Mononuclear cell (primary cell): Measurements from ENCODE around the gene IL2RG. TPM values are rescaled to one million over a fixed set of nuclear protein-coding genes. Genes with fewer than 3 reads are reported as not detected.

Experiments used
- H3K27me3 ChIP-seq: 2 replicates; pipeline ENCODE4 v1.6.0; 2011; ENCODE audit warnings: low read length, control low read depth; ENCODE audit not compliant: insufficient read depth
- H3K4me1 ChIP-seq: 2 replicates; pipeline ENCODE4 v1.5.1; 2011; ENCODE audit warnings: mild to moderate bottlenecking, low read length, control low read depth; ENCODE audit not compliant: insufficient read depth
- H3K4me3 ChIP-seq: 2 replicates; pipeline ENCODE4 v1.5.1; 2011; ENCODE audit warnings: mild to moderate bottlenecking, low read length, moderate library complexity
- H3K9me3 ChIP-seq: 2 replicates; pipeline ENCODE4 v1.5.1; 2011; ENCODE audit warnings: low read depth, mild to moderate bottlenecking, control low read depth, low read length
- total RNA-seq: library from RNA; depleted of rRNA; stranded (reverse); fragments of >200 nt; gene quantifications from one replicate; pipeline ENCODE4 v1.2.3, GENCODE V29; 2012

Gene IL2RG
- total RNA-seq, 1 donor, result 117 TPM

DNA sequence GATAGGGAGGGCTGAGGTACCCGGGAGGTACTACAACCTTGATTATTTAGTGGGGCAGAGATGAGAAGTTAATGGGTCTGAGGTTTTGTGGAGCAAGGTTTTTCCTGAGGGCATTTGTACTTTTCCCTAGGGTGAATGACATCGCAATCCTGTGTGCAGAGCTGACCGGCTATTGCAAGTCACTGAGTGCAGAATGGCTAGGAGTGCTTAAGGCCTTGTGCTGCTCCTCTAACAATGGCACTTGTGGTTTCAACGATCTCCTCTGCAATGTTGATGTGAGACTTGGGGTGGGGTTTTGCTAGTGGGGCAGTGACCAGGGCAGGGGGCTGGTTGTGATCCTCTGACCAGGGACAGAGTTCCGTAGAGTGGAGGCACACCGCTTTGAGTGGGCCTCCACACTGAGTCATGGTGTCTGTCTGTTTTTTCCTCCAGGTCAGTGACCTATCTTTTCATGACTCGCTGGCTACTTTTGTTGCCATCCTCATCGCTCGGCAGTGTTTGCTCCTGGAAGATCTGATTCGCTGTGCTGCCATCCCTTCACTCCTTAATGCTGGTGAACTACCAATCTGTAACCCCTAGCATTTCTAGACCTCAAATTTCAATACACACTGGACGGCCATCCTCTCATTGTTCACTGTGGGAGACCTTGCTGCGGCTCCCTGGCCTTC, 16.9 kb upstream of the IL2RG start:
- Histone ChIP-seq H3K27me3 (no peaks in the 10 kb centered on the region), H3K9me3 (no peaks in the 10 kb centered on the region), H3K4me1 (no peaks in the 10 kb centered on the region), H3K4me3 (no peak overlapping the region)

DNA sequence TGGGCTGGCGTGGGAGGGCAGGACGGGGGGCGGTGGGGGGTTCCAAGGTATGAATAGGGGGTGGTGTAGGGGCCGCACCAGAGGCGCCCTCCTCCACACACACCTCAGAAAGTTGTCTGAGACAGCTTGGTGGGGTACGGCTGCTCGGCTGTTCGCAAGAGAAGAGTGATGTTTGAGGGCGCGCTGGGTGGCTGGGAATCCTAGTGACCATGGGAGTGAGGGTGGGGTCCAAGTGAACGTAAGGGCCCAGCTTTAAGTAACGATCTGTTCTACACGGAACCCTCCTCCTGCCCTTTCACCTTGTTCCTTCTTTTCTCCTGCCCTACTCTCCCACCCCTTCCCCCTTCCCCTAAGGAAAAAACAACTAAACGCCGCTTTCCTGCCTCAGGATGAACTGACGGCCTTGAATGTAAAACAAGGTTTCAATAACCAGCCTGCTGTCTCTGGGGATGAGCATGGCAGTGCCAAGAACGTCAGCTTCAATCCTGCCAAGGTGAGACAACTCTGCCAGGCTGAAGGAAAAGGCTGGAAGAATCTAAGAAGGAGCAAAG, 7.7 kb upstream of the IL2RG start:
- Histone ChIP-seq H3K4me3 (peak overlapping the region; percentile 66), H3K4me1 (peaks cover 22% of the 10 kb centered on the region), H3K27me3 (no peaks in the 10 kb centered on the region), H3K9me3 (no peaks in the 10 kb centered on the region)

DNA sequence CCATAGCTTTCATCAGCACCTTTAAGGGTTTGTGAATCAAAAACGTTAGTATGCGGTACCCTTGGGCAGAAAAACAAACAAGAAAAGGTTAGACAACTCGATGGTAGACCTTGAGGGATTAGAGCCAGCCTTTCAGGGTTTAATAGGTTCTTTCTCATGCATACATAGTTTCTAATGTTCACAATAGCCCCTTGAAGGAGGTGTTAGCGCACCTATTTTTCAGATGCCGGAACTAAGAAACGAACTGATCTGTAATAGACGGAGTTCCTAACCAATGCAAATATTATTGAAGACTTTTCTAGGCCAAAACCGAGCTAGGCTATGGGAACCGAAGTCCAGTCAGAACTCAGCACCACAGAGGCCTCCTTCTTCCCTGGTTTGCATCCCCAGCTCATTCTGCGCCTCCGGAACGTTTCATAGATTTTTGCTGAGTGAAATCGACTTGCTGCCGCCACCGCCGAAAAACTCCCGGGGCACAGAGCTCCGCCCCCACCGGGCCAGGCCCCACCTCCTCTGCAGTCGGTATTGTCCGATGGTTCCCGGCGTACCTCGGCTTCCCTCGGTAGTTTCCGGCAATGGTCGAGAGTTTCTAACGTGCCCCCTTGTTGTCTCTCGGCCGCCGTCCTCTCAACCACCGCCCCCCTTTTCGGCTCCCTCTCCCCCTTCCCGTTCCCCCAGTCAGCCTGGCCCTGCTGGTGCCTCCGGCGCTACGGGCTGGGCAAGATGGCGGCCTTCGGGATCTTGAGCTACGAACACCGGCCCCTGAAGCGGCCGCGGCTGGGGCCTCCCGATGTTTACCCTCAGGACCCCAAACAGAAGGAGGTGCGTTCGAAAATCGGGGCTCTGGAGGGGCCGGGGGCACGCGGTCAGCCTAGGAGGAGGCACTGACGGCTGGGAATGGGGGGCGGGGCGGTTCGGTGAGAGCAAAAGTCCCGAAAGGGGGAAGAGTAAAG, 6.9 kb upstream of the IL2RG start, which contains the start of gene MED12:
Gene MED12 (plus strand): TSS at position 565 of the 953 bp plus-strand sequence. CDS start 159 bp downstream, at position 724.
- Histone ChIP-seq H3K4me1 (peaks cover 24% of the 10 kb centered on the region), H3K9me3 (no peaks in the 10 kb centered on the region), H3K27me3 (no peaks in the 10 kb centered on the region), H3K4me3 (peak within 1 kb of the TSS; percentile 66)

DNA sequence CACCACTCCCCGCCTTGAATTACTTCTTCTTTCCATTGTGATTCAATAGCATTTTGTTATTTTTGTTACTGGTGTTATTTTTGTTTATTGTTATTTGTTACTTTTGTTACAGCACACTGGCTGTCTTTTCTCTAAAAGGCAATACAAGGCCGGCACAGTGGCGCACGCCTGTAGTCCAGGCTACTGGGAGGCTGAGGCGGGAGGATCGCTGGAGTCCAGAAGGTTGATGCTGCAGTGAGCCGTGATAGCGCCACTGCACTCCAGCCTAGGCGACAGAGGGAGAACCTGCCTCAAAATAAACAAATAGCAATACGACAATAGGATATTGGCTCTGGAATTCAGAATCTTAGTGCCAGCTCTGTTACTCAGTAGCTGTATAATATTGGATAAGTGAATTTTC, 6.0 kb upstream of the IL2RG start:
- H3K4me1 ChIP-seq, result peaks cover 33% of the 10 kb centered on the region
- no peaks in the 10 kb centered on the region for H3K9me3 ChIP-seq
- no peaks in the 10 kb centered on the region for H3K27me3 ChIP-seq
- H3K4me3 ChIP-seq, result no peak overlapping the region

DNA sequence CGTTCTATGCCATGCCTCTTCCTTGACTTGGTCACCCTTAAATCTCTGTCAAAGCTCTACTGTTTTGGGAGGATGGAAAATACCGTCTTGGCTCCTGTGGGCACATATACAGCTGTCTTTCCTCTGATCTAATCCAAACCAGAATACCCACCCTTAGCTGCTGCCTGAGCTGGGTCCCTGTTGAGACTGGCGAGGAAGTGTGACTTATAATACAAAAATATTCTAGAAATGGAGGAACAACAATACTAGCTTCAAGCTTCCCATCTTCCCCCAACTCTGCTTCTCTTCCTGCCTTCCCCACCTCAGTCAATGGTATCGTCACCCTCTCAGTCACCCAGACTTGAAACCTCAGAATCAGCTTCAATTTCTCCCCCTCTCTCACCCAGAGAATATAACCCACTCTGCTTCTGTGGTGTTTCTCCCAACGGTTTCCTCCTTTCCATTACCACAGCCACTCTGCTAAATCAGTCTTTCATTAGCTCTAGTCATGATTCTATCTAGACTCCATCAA, 599 bp upstream of the IL2RG start:
- Histone ChIP-seq H3K27me3 (no peaks in the 10 kb centered on the region), H3K4me3 (peak overlapping the region; percentile 78), H3K9me3 (no peaks in the 10 kb centered on the region), H3K4me1 (peaks cover 48% of the 10 kb centered on the region)

DNA sequence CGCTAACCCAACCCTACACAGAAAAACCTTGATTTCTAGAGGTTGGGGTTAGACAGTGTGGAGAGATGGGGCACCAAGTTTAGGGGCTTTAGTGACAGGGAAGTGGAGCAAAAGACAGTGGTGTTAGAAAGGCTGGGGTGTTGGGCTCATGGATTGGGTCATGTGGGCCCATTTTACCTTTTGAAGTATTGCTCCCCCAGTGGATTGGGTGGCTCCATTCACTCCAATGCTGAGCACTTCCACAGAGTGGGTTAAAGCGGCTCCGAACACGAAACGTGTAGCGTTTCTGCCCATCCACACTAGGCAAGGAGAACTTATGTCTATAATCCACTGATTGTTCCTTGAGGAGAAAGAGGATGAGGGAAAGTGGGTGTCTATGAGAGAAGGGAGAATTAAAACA, 2.3 kb downstream of the IL2RG start:
- peaks cover 74% of the 10 kb centered on the region for H3K4me1 ChIP-seq
- no peaks in the 10 kb centered on the region for H3K27me3 ChIP-seq
- peak overlapping the region; percentile 78 for H3K4me3 ChIP-seq
- H3K9me3 ChIP-seq, result no peaks in the 10 kb centered on the region

DNA sequence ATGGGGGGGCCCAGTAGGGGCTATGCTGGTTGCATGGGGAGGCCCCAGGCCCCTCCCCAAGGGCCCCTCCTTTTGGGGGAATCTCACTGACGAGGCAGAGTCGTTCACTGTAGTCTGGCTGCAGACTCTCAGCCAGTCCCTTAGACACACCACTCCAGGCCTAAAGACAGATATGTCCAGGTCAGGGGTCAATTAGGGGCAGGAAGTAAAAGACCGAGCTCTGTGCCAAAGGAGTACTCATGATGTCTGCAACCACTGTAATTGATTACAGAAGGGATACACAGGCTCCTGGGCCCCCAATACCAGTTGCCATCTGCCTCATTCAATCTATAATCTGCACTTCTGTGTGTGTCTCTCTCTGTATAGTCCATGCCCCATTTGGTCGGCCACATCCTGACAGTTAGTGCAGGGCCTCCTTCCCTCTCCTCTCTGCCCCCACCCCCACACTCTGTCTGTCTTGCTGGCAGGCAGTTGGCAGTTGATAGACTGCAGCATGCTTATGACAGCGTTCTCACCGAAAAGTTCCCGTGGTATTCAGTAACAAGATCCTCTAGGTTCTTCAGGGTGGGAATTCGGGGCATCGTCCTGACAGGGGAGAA, 3.5 kb downstream of the IL2RG start:
- H3K4me1 ChIP-seq, result peaks cover 79% of the 10 kb centered on the region
- peak overlapping the region; percentile 78 for H3K4me3 ChIP-seq
- no peaks in the 10 kb centered on the region for H3K27me3 ChIP-seq
- no peaks in the 10 kb centered on the region for H3K9me3 ChIP-seq

DNA sequence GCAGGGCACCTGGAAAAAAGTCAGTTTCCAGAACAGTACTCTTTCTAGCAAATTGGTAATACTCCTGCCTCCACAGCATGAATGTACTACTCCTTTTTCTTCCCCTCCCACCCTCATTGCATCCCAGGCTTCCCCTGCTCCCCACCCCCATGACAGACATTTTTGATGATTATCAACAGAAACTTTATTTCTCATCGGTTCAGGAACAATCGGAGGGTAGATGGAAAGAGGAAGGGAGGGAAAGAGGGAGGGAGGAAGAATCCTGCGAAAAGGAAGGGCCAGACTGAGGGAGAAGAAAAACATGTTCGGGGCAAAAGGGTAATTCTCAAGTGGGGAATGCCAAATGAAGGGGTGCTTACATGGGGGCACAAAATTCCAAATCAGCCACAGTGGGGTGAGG, 4.1 kb downstream of the IL2RG start:
- Histone ChIP-seq H3K4me1 (peaks cover 76% of the 10 kb centered on the region), H3K9me3 (no peaks in the 10 kb centered on the region), H3K27me3 (no peaks in the 10 kb centered on the region), H3K4me3 (no peak overlapping the region)

DNA sequence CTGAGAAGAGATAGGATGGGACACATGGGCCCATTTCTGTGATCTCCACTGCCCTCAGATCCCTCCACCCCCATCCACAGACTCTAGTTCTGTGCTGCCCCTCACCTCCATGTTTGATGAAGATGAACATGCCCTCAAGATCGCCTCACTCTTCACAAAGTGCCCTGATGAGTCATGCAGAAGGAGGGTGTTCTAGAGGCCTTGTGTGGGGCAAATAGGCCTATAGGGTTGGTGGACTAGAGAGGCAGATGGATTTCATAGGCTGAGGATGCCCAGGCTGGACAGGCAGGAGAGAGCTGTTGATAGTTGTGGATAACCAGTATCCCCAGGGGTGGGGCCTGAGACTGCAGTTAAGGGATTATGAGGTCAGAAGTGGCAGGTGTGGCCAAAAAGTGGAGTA, 5.0 kb downstream of the IL2RG start, which contains the start of gene CXorf65:
Gene CXorf65 (minus strand): TSS at position 314 of the 400 bp plus-strand sequence. CDS start 184 bp downstream, at position 130.
- no peaks in the 10 kb centered on the region for H3K27me3 ChIP-seq
- H3K9me3 ChIP-seq, result no peaks in the 10 kb centered on the region
- peaks cover 67% of the 10 kb centered on the region for H3K4me1 ChIP-seq
- H3K4me3 ChIP-seq, result no peak within 1 kb of the TSS

DNA sequence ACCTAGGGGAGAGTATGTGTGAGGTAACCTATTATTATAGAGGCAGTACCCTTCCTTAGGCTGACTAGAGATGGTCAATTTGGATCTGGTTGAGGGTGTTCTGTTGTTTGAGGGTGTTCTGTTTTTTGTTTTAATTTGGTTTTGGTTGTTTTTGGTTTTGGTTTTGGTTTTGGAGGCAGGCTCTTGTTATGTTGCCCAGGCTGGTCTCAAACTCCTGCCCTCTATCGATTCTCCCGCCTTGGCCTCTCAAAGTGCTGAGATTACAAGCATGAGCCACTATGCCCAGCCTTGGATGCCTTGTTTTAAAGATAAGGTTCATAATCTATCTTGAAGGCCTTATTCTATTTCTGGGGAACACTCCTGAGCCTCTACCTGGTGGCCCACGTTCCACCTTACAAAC, 5.7 kb downstream of the IL2RG start:
- Histone ChIP-seq H3K27me3 (no peaks in the 10 kb centered on the region), H3K4me1 (peaks cover 66% of the 10 kb centered on the region), H3K4me3 (no peak overlapping the region), H3K9me3 (no peaks in the 10 kb centered on the region)

DNA sequence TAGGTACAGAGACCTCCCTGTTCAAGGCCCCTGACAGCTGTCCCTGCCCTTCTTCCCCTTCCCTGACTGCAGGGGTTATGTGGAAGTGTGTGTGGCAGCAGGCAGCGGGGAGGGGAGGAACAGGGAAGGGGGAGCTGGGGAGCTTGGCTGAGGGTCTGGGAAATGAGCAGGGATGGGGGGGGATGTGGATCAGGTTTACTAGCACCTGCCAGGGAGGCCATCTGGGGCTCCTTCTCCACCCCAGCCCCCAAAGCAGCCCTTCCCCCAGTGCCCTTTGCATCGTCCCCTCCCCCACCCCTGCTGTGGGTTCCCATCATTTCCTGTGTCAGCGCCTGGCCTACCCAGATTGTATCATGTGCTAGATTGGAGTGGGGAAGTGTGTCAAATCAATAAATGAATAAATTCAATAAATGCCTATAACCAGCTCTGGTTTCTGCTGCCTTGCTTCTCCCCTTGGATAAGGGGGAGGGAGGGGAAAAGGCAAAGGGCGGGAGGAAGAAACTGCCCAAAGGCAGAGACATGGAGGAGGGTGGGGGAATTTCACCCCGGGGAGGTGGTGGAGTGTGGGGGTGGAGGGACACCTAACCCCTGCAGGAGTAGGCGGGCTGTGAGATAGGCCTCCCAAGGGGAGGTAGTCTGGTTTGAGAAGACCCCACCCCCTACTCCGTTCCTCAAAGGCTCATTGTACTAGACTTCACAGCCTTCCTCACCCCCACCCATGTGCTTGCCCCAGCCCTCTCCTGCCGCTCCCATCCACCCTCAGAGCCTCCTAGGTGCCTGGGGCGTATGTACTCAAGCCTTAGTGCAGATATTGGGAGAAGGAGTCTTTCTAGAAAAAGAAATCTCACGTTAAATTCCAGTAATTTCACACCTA, 8.0 kb downstream of the IL2RG start:
- H3K9me3 ChIP-seq, result no peaks in the 10 kb centered on the region
- peaks cover 66% of the 10 kb centered on the region for H3K4me1 ChIP-seq
- H3K4me3 ChIP-seq, result no peak overlapping the region
- no peaks in the 10 kb centered on the region for H3K27me3 ChIP-seq

DNA sequence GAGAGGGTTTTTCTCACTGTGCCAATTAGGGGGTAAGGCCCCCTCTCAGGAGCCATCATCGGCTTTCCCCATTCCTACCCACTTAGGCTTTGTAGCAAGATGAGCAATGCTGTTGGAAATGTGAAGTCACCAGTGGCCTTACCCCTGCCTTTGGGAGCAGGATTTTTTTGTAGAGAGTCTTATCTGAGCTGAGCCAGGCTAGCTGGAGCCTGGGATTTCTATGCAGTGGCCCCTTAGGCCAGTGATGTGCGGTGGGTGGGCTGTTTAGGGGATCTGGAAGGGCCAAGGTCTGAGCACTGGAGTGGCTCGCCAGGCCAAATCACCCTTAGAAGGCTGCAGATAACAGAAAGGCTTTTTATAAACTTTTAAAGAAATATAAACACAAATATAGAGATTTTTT, 9.1 kb downstream of the IL2RG start:
- Histone ChIP-seq H3K27me3 (no peaks in the 10 kb centered on the region), H3K4me1 (peaks cover 65% of the 10 kb centered on the region), H3K9me3 (no peaks in the 10 kb centered on the region), H3K4me3 (no peak overlapping the region)

DNA sequence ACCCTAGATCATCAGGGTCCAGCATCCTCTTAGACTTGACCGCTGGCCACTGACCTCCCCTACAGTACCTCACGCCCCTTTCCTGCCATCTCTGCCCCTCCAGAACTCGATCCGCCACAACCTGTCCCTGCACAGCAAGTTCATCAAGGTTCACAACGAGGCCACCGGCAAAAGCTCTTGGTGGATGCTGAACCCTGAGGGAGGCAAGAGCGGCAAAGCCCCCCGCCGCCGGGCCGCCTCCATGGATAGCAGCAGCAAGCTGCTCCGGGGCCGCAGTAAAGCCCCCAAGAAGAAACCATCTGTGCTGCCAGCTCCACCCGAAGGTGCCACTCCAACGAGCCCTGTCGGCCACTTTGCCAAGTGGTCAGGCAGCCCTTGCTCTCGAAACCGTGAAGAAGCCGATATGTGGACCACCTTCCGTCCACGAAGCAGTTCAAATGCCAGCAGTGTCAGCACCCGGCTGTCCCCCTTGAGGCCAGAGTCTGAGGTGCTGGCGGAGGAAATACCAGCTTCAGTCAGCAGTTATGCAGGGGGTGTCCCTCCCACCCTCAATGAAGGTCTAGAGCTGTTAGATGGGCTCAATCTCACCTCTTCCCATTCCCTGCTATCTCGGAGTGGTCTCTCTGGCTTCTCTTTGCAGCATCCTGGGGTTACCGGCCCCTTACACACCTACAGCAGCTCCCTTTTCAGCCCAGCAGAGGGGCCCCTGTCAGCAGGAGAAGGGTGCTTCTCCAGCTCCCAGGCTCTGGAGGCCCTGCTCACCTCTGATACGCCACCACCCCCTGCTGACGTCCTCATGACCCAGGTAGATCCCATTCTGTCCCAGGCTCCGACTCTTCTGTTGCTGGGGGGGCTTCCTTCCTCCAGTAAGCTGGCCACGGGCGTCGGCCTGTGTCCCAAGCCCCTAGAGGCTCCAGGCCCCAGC, 10.5 kb downstream of the IL2RG start:
- Histone ChIP-seq H3K4me1 (peaks cover 57% of the 10 kb centered on the region), H3K27me3 (no peaks in the 10 kb centered on the region), H3K4me3 (no peak overlapping the region), H3K9me3 (no peaks in the 10 kb centered on the region)
